Fibroblast of skin of left quadriceps (primary cell): Measurements from ENCODE around the gene PAX4.

Experiments used
- DNase-seq, 2 experiments: peaks; one replicate each; pipeline ENCODE4 v3.0.0-alpha.2; 2013; ENCODE audit warnings: low read depth in 2 of 2

The PAX4 gene

GRCh38 chr7:127618042-127618441, at the start of gene PAX4:
Gene PAX4, minus strand, starts transcription at chr7:127618142. Its CDS starts 2,214 bp downstream, at chr7:127615928.
- no peak for DNase-seq

GRCh38 chr7:127667017-127667670, 49.2 kb upstream of the PAX4 start:
- peak in 1 of 2 experiments; percentile 45 for DNase-seq

GRCh38 chr7:127666602-127667001, 48.7 kb upstream of the PAX4 start:
- no peak for DNase-seq

GRCh38 chr7:127665922-127666321, 48.0 kb upstream of the PAX4 start:
- no peak for DNase-seq

GRCh38 chr7:127658970-127659630, 41.2 kb upstream of the PAX4 start:
- no peak for DNase-seq

- DNase-seq: no peak
Measured at GRCh38 chr7:127657500-127657899, 39.6 kb upstream of the PAX4 start.

- DNase-seq: no peak
Measured at GRCh38 chr7:127655720-127656119, 37.8 kb upstream of the PAX4 start.

- no peak for DNase-seq
Measured at GRCh38 chr7:127654404-127655394, 36.8 kb upstream of the PAX4 start.

- DNase-seq: no peak
Measured at GRCh38 chr7:127653396-127653795, 35.5 kb upstream of the PAX4 start.

GRCh38 chr7:127652333-127653248, 34.6 kb upstream of the PAX4 start:
- no peak for DNase-seq

- DNase-seq: peak; percentile 99
Measured at GRCh38 chr7:127651556-127652332, 33.8 kb upstream of the PAX4 start, which contains the start of gene SND1. Gene SND1, plus strand, starts transcription at chr7:127652194. Its CDS starts 180 bp downstream, at chr7:127652374.

- DNase-seq: no peak
Measured at GRCh38 chr7:127650847-127651555, 33.1 kb upstream of the PAX4 start.

GRCh38 chr7:127648986-127649385, 31.0 kb upstream of the PAX4 start:
- DNase-seq: no peak

- no peak for DNase-seq
Measured at GRCh38 chr7:127647636-127648035, 29.7 kb upstream of the PAX4 start.

- DNase-seq: no peak
Measured at GRCh38 chr7:127644484-127644883, 26.5 kb upstream of the PAX4 start.

GRCh38 chr7:127638197-127638596, 20.3 kb upstream of the PAX4 start:
- DNase-seq: no peak

- no peak for DNase-seq
Measured at GRCh38 chr7:127635659-127636285, 17.8 kb upstream of the PAX4 start.

GRCh38 chr7:127632276-127632910, 14.5 kb upstream of the PAX4 start:
- peak; percentile 70 to 71 for DNase-seq
